HepG2 (cell line): ENCODE measurements around the gene MBD4. TPM values are rescaled to one million over a fixed set of nuclear protein-coding genes. Genes with fewer than 3 reads are reported as not detected.
A peak's percentile ranks its signal among the peaks of the same experiment; 100 is the strongest.

Source experiments
- FOSL2 ChIP-seq: sonication (generic); formaldehyde crosslinking; IDR thresholded peaks from 2 replicates; pipeline ENCODE4 v1.4.0; 2020; ENCODE audit warnings: missing genetic modification reagents
- FOXA1 ChIP-seq, 2 experiments: fragments of 450-650 bp in 1 of 2; sonication (generic) in 1 of 2; formaldehyde crosslinking in 1 of 2; IDR thresholded peaks; 2 replicates each; pipeline versions ENCODE4 v1.4.0 to v1.6.1; 2016 to 2020; ENCODE audit warnings: missing genetic modification reagents in 1 of 2
- KDM3A ChIP-seq: IDR thresholded peaks from 2 replicates; pipeline ENCODE4 v1.6.1; 2018; ENCODE audit warnings: low read depth, missing compliant biosample characterization
- KLF15 ChIP-seq: sonication (generic); formaldehyde crosslinking; IDR thresholded peaks from 2 replicates; pipeline ENCODE4 v1.8.1; 2023; ENCODE audit warnings: borderline replicate concordance, mild to moderate bottlenecking, inconsistent platforms, missing genetic modification reagents, mixed read lengths
- MEIS2 ChIP-seq: sonication (generic); formaldehyde crosslinking; IDR thresholded peaks from 2 replicates; pipeline ENCODE4 v1.9.0; 2021; ENCODE audit warnings: mild to moderate bottlenecking, missing genetic modification reagents
- NR2C2 ChIP-seq: sonication (generic); formaldehyde crosslinking; IDR thresholded peaks from 2 replicates; pipeline ENCODE4 v1.4.0; 2020; ENCODE audit warnings: missing genetic modification reagents, mild to moderate bottlenecking, moderate library complexity, borderline replicate concordance
- SNAI1 ChIP-seq: sonication (generic); formaldehyde crosslinking; IDR thresholded peaks from 2 replicates; pipeline ENCODE4 v1.5.0; 2020; ENCODE audit warnings: mild to moderate bottlenecking, missing genetic modification reagents, borderline replicate concordance
- SOX6 ChIP-seq, 2 experiments: fragments of 450-650 bp in 1 of 2; sonication (generic) in 1 of 2; formaldehyde crosslinking in 1 of 2; IDR thresholded peaks; 2 replicates each; pipeline versions ENCODE4 v1.4.0 to v1.6.1; 2017 to 2020; ENCODE audit warnings: antibody characterized with exemption in 1 of 2, mild to moderate bottlenecking in 1 of 2, missing genetic modification reagents in 1 of 2
- TOPORS ChIP-seq: sonication (generic); formaldehyde crosslinking; IDR thresholded peaks from 2 replicates; pipeline ENCODE4 v1.8.0; 2023; ENCODE audit warnings: mild to moderate bottlenecking, missing genetic modification reagents
- ZBTB26 ChIP-seq: IDR thresholded peaks from 2 replicates; pipeline ENCODE4 v1.6.1; 2016; ENCODE audit warnings: missing compliant biosample characterization, missing genetic modification reagents, borderline replicate concordance
- ZFP36L1 ChIP-seq: sonication (generic); formaldehyde crosslinking; IDR thresholded peaks from 2 replicates; pipeline ENCODE4 v1.8.0; 2022; ENCODE audit warnings: mild to moderate bottlenecking, missing genetic modification reagents, moderate library complexity
- ZNF274 ChIP-seq: sonication (generic); formaldehyde crosslinking; IDR thresholded peaks from 2 replicates; pipeline ENCODE4 v1.5.1; 2020; ENCODE audit warnings: mild to moderate bottlenecking, missing genetic modification reagents
- ZNF441 ChIP-seq: sonication (generic); formaldehyde crosslinking; IDR thresholded peaks from 2 replicates; pipeline ENCODE4 v1.7.0; 2021; ENCODE audit warnings: missing genetic modification reagents, borderline replicate concordance
- ZNF451 ChIP-seq: sonication (generic); formaldehyde crosslinking; IDR thresholded peaks from 2 replicates; pipeline ENCODE4 v1.5.0; 2020; ENCODE audit warnings: mild to moderate bottlenecking, missing genetic modification reagents
- ZNF563 ChIP-seq: sonication (generic); formaldehyde crosslinking; IDR thresholded peaks from 2 replicates; pipeline ENCODE4 v1.8.0; 2022; ENCODE audit warnings: mild to moderate bottlenecking, moderate library complexity, missing genetic modification reagents
- ZNF761 ChIP-seq: sonication (generic); formaldehyde crosslinking; conservative IDR thresholded peaks from 2 replicates; pipeline ENCODE4 v1.4.0; 2020; ENCODE audit warnings: mild to moderate bottlenecking, missing genetic modification reagents
- ZNF772 ChIP-seq: sonication (generic); formaldehyde crosslinking; IDR thresholded peaks from 2 replicates; pipeline ENCODE4 v1.5.0; 2020; ENCODE audit warnings: mild to moderate bottlenecking, missing genetic modification reagents
- ZNF891 ChIP-seq: sonication (generic); formaldehyde crosslinking; IDR thresholded peaks from 2 replicates; pipeline ENCODE4 v1.5.0; 2020; ENCODE audit warnings: mild to moderate bottlenecking, missing genetic modification reagents
- polyA plus RNA-seq, 8 experiments: library from polyadenylated mRNA; depleted of rRNA in 3 of 8; stranded (reverse) in 7 of 8; unstranded in 1 of 8; fragments of >200 nt; fragmentation: Illumina TruSeq in 4 of 8; extraction: Trizol in 4 of 8; gene quantifications; 2 replicates each; pipeline versions ENCODE4 v1.2.1 to v1.2.3, GENCODE V29; 2011 to 2016; ENCODE audit warnings: low read depth in 4 of 8, missing spikeins in 1 of 8, mixed read lengths in 1 of 8; ENCODE audit not compliant: insufficient read depth in 1 of 8
- total RNA-seq, 5 experiments: library from RNA; depleted of rRNA; stranded (reverse); fragments of >200 nt; fragmentation: Illumina TruSeq; extraction: Trizol; gene quantifications; 2 replicates each; pipeline ENCODE4 v1.2.3, GENCODE V29; 2016; ENCODE audit warnings: low read depth in 1 of 5
- TF ChIP-seq, protein P1 (sequence below): sonication (generic); formaldehyde crosslinking; IDR thresholded peaks from 2 replicates; pipeline ENCODE4 v1.4.0; 2020; ENCODE audit warnings: missing genetic modification reagents
- TF ChIP-seq, protein P2 (sequence below): sonication (generic); formaldehyde crosslinking; IDR thresholded peaks from 2 replicates; pipeline ENCODE4 v1.8.0; 2022; ENCODE audit warnings: missing genetic modification reagents, mild to moderate bottlenecking, inconsistent platforms, borderline replicate concordance
- TF ChIP-seq, protein P3 (sequence below): sonication (generic); formaldehyde crosslinking; IDR thresholded peaks from 2 replicates; pipeline ENCODE4 v1.4.0; 2020; ENCODE audit warnings: missing genetic modification reagents

Gene MBD4
- total and polyA plus RNA-seq, 2 of the 13 experiments (the other 11 are each of a cell fraction or from before 2014, with no cell fraction given): 14.9 to 25.3 TPM

DNA sequence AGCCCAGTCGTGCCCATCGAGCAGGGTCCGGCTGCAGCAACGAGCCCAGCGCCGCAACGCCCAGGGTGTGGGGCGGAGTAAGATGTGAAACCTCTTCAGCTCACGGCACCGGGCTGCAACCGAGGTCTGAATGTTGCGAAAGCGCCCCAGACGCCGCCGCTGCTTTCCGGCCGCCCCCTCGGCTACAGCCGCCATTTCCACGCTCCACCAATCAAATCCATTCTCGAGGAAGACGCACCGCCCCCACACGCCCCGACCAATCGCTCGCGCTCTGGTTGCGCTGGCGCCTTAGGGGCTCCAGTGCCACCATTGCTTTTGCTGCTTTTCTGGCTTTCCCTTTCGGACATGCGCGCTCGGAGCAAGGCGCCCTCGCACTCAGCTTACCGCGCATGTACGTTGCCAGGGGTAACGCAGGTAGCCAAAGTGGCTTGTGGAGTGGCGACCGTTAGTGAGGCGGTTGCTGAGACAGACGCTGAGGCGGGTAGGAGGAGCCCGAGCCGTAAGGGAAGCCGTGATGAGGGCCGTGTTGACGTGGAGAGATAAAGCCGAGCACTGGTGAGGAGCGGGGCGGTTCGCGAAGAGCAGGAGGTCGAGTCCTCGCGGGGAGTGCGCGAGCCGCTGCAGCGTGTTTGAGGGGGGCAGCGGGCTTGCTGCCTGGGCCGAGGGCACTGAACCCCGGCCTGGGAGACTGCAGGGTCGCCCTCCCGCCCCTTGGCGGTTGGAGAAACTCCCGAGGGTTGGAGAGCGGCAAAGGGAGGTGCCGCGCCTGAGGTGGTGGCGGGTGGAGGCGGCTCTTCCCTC, at the start of gene MBD4, which contains the start of gene IFT122 (continued):
- TF ChIP-seq, protein P1, sequence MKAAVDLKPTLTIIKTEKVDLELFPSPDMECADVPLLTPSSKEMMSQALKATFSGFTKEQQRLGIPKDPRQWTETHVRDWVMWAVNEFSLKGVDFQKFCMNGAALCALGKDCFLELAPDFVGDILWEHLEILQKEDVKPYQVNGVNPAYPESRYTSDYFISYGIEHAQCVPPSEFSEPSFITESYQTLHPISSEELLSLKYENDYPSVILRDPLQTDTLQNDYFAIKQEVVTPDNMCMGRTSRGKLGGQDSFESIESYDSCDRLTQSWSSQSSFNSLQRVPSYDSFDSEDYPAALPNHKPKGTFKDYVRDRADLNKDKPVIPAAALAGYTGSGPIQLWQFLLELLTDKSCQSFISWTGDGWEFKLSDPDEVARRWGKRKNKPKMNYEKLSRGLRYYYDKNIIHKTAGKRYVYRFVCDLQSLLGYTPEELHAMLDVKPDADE (CRISPR knock-in tag): no peak
- TF ChIP-seq ZNF772 (CRISPR knock-in tag) (peak; percentile 77), NR2C2 (CRISPR knock-in tag) (peak; percentile 62), FOSL2 (CRISPR knock-in tag) (peak; percentile 19; the same call in 1 of the 2 replicates), KLF15 (CRISPR knock-in tag) (no peak; the same call in 1 of the 2 replicates), ZNF441 (CRISPR knock-in tag) (peak; percentile 86), ZBTB26 (CRISPR knock-in tag) (no peak), TOPORS (CRISPR knock-in tag) (0 out of 2 replicates have a peak, but pooled peaks have one; percentile 32), ZNF761 (CRISPR knock-in tag) (peak; percentile 67; the same call in 1 of the 2 replicates), KDM3A (CRISPR knock-in tag) (peak; percentile 76; the same call in 1 of the 2 replicates), MEIS2 (CRISPR knock-in tag) (peak; percentile 35; the same call in 1 of the 2 replicates), ZNF891 (CRISPR knock-in tag) (peak; percentile 25; the same call in 1 of the 2 replicates), SOX6 (IDR thresholded peaks at IDR 0.05) (no peak), SOX6 (CRISPR knock-in tag; IDR thresholded peaks at IDR 0.05) (peak; percentile 70), ZNF451 (CRISPR knock-in tag) (0 out of 2 replicates have a peak, but pooled peaks have one; percentile 36), SNAI1 (CRISPR knock-in tag) (peak; percentile 88), ZNF274 (CRISPR knock-in tag) (peak; percentile 75; the same call in 1 of the 2 replicates), ZNF563 (CRISPR knock-in tag) (peak; percentile 45), ZFP36L1 (CRISPR knock-in tag) (peak; percentile 83; the same call in 1 of the 2 replicates), FOXA1 (IDR thresholded peaks at IDR 0.05) (no peak), FOXA1 (CRISPR knock-in tag; IDR thresholded peaks at IDR 0.05) (peak; percentile 33)
- TF ChIP-seq, protein P2, sequence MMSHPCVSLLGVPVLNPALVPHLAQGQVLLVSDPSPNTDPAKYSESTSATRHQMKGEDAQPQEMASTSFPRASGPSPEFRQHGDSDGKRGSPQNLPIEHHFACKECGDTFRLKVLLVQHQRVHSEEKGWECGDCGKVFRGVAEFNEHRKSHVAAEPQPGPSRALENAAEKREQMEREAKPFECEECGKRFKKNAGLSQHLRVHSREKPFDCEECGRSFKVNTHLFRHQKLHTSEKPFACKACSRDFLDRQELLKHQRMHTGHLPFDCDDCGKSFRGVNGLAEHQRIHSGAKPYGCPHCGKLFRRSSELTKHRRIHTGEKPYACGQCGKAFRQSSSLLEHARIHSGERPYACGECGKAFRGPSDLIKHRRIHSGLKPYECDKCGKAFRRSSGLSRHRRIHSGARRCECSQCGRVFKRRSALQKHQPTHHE: peak; percentile 29; the same call in 1 of the 2 replicates
- TF ChIP-seq, protein P3, sequence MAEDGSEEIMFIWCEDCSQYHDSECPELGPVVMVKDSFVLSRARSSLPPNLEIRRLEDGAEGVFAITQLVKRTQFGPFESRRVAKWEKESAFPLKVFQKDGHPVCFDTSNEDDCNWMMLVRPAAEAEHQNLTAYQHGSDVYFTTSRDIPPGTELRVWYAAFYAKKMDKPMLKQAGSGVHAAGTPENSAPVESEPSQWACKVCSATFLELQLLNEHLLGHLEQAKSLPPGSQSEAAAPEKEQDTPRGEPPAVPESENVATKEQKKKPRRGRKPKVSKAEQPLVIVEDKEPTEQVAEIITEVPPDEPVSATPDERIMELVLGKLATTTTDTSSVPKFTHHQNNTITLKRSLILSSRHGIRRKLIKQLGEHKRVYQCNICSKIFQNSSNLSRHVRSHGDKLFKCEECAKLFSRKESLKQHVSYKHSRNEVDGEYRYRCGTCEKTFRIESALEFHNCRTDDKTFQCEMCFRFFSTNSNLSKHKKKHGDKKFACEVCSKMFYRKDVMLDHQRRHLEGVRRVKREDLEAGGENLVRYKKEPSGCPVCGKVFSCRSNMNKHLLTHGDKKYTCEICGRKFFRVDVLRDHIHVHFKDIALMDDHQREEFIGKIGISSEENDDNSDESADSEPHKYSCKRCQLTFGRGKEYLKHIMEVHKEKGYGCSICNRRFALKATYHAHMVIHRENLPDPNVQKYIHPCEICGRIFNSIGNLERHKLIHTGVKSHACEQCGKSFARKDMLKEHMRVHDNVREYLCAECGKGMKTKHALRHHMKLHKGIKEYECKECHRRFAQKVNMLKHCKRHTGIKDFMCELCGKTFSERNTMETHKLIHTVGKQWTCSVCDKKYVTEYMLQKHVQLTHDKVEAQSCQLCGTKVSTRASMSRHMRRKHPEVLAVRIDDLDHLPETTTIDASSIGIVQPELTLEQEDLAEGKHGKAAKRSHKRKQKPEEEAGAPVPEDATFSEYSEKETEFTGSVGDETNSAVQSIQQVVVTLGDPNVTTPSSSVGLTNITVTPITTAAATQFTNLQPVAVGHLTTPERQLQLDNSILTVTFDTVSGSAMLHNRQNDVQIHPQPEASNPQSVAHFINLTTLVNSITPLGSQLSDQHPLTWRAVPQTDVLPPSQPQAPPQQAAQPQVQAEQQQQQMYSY (CRISPR knock-in tag): no peak
